Measurements from ENCODE around the gene FBXO31. TPM values are rescaled to one million over a fixed set of nuclear protein-coding genes. Genes with fewer than 3 reads are reported as not detected.

The FBXO31 gene
- total RNA-seq, 2 donors from 2014 or later = 18.6 to 22.1 TPM

DNA sequence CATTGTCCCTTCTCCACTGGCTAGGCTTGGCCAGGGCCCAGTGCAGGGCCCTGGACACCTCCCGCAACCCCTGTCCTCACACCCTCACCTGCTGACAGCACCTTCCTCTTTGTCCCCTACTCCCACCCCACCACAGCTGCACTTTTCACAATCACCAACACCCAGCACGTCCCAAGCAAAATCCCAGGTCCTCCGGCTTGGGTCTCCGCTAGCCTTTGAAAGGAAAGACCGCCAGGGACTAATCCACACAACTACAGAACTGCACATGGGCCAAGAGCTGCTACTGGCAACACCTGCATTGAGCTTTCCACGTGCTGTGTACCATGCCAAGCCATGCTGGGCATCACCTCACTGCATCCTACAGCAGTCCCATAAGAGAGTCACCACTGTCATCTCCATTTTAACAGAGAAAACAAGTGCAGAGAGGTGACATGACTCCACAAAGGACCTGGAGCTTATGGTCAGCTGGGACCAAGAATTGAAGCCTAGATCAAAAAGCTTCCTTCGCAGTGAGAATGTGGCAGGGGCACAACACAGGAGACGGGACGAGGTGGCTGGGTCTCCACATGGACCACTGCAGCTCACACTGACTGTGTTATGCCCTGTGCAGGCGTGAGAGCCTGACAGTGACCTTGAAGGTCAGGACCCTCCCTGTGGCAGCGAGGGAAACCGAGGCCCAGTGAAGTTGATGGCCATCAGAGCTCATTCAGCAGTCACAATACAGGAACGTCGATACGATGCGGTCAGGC is 22.5 kb downstream of the FBXO31 start:
- no peak for DNase-seq
- Mint-ChIP-seq H3K4me3 (no peak overlapping the region), H3K27me3 (ENCODE audit: insufficient read depth) (no peaks in the 10 kb centered on the region)

DNA sequence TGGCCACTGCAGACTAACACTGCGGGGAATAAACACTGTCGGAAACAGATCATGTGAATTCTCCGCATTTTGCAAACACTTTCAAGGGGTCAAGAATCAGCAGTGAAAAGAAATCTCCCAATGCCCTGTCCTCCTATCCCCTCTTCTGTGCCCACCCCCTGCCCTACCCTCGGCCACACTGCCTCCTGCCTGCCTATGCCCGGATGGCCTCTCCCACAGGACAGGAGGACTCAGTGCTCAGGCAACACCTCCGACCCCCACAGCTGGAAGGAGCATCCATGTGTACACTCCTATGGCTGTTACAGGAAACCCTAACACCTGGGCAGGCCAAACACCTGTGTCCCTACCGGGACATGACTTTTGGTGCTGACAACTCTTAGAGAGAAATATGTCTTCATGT is 24.5 kb downstream of the FBXO31 start:
- Mint-ChIP-seq H3K4me1 (no peaks in the 10 kb centered on the region), H3K9me3 (no peaks in the 10 kb centered on the region), H3K27me3 (ENCODE audit: insufficient read depth) (no peaks in the 10 kb centered on the region), H3K36me3 (ENCODE audit: low read depth) (peaks cover 34% of the 10 kb centered on the region), H3K27ac (no peak overlapping the region), H3K4me3 (no peak overlapping the region)
- Histone ChIP-seq H3K4me3 (ENCODE audit: low read length) (no peak overlapping the region), H3K36me3 (ENCODE audit: control insufficient read depth, insufficient read depth, low read length) (peaks cover 43% of the 10 kb centered on the region), H3K27ac (ENCODE audit: low read depth, low read length) (no peak overlapping the region), H3K9ac (ENCODE audit: extremely low read depth, low read length, poor library complexity, severe bottlenecking) (no peak overlapping the region), H3K9me3 (ENCODE audit: control insufficient read depth, low read length) (no peaks in the 10 kb centered on the region), H3K27me3 (ENCODE audit: control insufficient read depth, insufficient read depth, low read length, poor library complexity, severe bottlenecking) (no peaks in the 10 kb centered on the region), H3K4me1 (ENCODE audit: control insufficient read depth, insufficient read depth, low read length) (no peaks in the 10 kb centered on the region)
- no peak for DNase-seq
- WGBS, 2 experiments (ENCODE audit: insufficient coverage in 1 of 2, insufficient read length in 1 of 2) = 94 to 96% methylated on average over 6 to 7 of the region's 7 CpGs
- TF ChIP-seq, protein P1, sequence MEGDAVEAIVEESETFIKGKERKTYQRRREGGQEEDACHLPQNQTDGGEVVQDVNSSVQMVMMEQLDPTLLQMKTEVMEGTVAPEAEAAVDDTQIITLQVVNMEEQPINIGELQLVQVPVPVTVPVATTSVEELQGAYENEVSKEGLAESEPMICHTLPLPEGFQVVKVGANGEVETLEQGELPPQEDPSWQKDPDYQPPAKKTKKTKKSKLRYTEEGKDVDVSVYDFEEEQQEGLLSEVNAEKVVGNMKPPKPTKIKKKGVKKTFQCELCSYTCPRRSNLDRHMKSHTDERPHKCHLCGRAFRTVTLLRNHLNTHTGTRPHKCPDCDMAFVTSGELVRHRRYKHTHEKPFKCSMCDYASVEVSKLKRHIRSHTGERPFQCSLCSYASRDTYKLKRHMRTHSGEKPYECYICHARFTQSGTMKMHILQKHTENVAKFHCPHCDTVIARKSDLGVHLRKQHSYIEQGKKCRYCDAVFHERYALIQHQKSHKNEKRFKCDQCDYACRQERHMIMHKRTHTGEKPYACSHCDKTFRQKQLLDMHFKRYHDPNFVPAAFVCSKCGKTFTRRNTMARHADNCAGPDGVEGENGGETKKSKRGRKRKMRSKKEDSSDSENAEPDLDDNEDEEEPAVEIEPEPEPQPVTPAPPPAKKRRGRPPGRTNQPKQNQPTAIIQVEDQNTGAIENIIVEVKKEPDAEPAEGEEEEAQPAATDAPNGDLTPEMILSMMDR (conservative IDR thresholded peaks at IDR 0.05) = no peak

More for the DNA sequence above, 22.5 kb downstream of the FBXO31 start:
- Histone ChIP-seq H3K4me3 (ENCODE audit: low read length) (no peak overlapping the region), H3K9me3 (ENCODE audit: control insufficient read depth, low read length) (no peaks in the 10 kb centered on the region), H3K36me3 (ENCODE audit: control insufficient read depth, insufficient read depth, low read length) (peaks cover 47% of the 10 kb centered on the region), H3K9ac (ENCODE audit: extremely low read depth, low read length, poor library complexity, severe bottlenecking) (no peak overlapping the region), H3K27ac (ENCODE audit: low read depth, low read length) (no peak overlapping the region), H3K27me3 (ENCODE audit: control insufficient read depth, insufficient read depth, low read length, poor library complexity, severe bottlenecking) (no peaks in the 10 kb centered on the region), H3K4me1 (ENCODE audit: control insufficient read depth, insufficient read depth, low read length) (no peaks in the 10 kb centered on the region)
- no peaks in the 10 kb centered on the region for H3K4me1 Mint-ChIP-seq
- no peaks in the 10 kb centered on the region for H3K9me3 Mint-ChIP-seq
- H3K36me3 Mint-ChIP-seq (ENCODE audit: low read depth) = peaks cover 34% of the 10 kb centered on the region
- H3K27ac Mint-ChIP-seq = no peak overlapping the region
- WGBS, 2 experiments (ENCODE audit: insufficient coverage in 1 of 2, insufficient read length in 1 of 2) = 96 to 99% methylated on average over 12 to 16 of the region's 16 CpGs
- TF ChIP-seq, protein P1 (conservative IDR thresholded peaks at IDR 0.05) = no peak

DNA sequence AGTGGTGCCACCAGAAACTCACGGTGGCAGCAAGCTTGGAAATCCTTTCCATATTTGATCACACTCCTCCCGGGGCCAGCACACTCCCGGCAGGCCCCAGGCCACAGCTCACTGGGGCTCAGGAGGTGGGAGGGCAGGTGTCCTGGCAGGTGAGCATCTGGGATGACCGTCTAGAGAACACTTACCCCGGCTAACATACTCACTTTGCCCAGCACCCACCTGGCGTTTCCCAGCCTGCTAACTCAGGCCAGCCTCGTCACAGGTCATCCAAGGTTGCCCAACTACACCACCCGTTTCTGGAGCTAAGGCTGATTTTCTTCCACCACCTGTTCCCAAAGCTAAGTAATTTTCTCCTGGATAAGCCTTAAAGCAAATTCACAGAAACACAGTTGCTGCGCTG is 24.9 kb downstream of the FBXO31 start:
- Mint-ChIP-seq H3K36me3 (ENCODE audit: low read depth) (peaks cover 34% of the 10 kb centered on the region), H3K9me3 (no peaks in the 10 kb centered on the region), H3K4me3 (no peak overlapping the region), H3K27ac (no peak overlapping the region), H3K27me3 (ENCODE audit: insufficient read depth) (no peaks in the 10 kb centered on the region), H3K4me1 (no peaks in the 10 kb centered on the region)
- Histone ChIP-seq H3K4me1 (ENCODE audit: control insufficient read depth, insufficient read depth, low read length) (no peaks in the 10 kb centered on the region), H3K36me3 (ENCODE audit: control insufficient read depth, insufficient read depth, low read length) (peaks cover 40% of the 10 kb centered on the region), H3K27ac (ENCODE audit: low read depth, low read length) (no peak overlapping the region), H3K9me3 (ENCODE audit: control insufficient read depth, low read length) (no peaks in the 10 kb centered on the region), H3K27me3 (ENCODE audit: control insufficient read depth, insufficient read depth, low read length, poor library complexity, severe bottlenecking) (no peaks in the 10 kb centered on the region), H3K9ac (ENCODE audit: extremely low read depth, low read length, poor library complexity, severe bottlenecking) (no peak overlapping the region), H3K4me3 (ENCODE audit: low read length) (no peak overlapping the region)
- WGBS, 2 experiments (ENCODE audit: insufficient coverage in 1 of 2, insufficient read length in 1 of 2) = 88 to 100% methylated on average over 6 to 9 of the region's 9 CpGs
- TF ChIP-seq, protein P1 (conservative IDR thresholded peaks at IDR 0.05) = no peak
- DNase-seq = no peak

Data from endodermal cell (in vitro differentiated cells).